T follicular helper cell (primary cell): Measurements from ENCODE around the gene TCF23.

ENCODE experiments used
- DNase-seq: peaks from one replicate; pipeline ENCODE4 v3.0.0-alpha.2; 2020; ENCODE audit warnings: low read depth

The TCF23 gene

DNA sequence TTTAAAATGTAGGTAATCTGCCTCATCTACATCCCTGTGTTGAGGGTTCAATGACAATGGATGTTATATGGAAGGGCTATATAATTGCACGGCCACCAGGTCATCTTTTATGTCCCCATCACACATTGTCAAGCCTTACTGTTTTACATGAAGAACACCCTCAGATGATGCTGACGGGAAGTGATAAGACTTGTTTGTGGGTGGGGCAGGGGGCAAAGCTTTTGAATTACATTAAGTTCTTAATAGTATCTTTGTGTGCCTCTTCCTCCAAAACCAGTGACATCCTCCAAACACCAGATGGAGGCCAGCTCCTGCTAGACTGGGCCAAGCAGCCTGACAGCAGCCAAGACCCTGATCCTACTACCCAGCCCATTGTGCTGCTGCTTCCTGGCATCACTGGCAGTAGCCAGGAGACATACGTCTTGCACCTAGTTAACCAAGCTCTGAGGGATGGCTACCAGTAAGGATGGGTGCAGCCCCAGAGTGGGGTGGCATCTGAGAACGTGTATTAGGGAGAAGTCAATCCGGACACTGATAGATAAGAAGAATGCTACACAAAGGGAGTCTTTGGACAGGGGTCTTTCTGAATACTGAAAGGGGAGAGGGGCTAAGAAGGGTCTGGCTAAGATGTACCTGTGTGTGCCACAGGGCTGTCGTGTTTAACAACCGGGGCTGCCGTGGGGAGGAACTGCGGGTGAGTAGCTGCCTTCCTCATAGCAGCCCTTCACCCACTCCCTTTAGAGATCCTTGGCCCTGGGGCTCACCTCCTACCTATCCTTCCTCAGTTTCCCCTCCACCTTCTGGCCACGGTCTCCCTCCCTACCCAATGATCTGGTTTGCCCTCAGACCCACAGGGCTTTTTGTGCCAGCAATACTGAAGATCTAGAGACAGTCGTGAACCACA, 19.9 kb upstream of the TCF23 start:
- DNase-seq, result no peak

DNA sequence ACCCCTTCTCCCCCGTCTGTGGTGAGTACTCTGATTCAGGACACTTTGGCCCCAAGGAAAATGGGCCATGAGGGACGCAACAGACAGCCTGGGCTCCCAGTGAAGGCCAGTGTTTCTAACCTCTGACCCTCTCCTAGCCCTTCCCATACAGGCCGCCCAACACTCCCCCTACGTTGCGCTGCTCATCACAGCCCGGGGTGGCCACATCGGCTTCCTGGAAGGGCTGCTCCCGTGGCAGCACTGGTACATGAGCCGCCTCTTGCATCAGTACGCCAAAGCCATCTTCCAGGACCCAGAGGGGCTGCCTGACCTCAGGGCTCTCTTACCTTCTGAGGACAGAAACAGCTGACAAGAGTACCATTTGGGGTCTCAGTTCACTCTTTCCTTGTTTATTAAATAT, 18.4 kb upstream of the TCF23 start:
- DNase-seq, result no peak

DNA sequence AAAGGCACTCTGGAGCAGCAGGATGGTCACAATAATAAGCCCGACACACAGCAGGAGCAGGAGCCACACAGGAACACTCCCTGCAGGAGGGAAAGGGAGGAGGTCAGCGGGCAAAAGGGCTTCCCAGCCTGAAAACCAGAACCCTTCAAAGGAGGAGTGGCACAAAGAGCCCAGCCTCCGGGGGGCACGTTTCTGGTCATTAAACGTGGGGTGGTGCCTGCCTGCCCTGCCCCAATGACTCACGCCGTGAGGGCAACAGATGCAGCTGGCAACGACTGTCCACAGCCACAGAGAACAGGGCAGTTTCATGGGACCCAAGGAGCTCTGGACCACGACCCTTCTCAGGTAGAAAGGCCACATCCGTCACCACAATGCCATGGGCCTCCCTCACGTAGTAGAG, 17.4 kb upstream of the TCF23 start:
- DNase-seq, result no peak

DNA sequence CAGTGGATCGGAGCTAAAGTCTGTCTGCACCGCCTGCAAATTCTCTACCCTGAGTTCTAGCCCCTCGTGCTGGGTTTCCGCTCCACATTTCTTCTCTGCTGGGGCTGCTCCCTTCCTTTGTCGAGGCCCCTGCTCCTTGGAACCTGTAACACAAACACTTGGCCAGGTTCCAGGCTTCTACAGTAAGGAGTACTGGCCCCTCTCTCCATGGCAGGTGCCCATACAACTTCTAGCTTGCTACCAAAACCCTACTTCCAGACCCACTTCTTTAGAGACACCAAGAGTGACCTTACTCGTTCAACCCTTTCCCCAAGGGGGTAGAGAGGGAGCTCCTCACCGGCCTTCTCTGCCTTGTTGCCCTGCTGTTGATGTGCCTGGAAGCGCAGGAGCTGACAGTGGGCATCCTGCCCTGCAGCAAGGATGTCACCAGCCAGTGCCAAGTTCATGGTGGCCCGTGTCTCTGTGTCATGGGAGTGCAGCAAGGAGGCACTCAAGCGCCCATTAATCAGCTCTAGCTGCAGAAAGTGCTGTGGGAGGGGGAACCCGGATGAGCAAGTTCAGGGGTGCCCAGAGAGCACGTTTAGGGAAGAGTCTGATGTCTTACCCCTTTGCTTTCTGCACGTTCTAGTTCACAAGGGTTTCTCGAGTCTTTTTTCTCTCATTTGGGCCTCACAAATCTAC, 15.5 kb upstream of the TCF23 start:
- DNase-seq, result no peak

DNA sequence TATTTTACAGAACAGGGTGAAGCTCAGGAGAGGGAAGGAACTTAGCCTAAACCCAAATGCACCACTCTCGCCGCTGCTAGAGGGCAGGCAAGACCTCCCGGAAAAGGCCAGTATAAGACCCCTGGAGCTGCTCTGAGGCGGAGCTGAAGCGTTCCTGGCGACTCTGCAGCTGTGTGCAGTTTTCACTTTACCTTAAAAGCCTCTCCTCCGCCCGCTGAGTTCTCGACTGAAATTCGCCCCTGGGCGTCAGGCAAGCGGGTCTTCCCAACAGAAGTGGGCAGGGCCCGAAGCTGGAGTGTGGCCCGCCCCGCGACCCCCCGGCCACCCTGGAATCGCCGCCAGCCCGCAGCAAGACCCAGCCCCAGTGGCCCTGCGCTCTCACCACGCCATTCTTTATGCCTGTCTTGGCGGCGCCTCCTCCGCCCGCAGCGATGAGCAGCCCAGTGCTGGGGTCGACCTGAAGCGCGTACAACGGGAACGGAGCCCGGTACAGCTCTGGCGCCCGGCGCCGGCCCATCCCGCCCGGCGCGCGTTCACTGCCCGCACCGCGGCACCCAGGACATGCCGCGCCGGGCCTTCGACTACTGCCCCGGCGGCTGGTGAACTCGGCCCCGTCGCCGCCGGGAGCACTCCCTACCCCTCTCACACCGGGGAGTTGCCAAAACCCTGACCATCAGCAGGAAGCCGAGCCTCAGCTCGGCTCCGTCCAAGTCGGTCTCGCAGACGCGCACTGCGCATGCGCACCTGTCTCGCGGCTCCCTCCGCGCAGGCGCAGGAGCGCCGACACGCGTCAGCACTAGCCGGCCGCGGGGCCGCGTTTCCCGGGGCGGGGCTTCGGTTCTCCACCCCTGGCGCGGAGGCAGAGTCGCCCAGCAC, 14.7 kb upstream of the TCF23 start, which contains the start of gene PREB:
Gene PREB, minus strand, starts transcription at position 732 of the 876 bp plus-strand sequence. Its CDS starts 215 bp downstream, at position 517.
- DNase-seq, result peak; percentile 96

DNA sequence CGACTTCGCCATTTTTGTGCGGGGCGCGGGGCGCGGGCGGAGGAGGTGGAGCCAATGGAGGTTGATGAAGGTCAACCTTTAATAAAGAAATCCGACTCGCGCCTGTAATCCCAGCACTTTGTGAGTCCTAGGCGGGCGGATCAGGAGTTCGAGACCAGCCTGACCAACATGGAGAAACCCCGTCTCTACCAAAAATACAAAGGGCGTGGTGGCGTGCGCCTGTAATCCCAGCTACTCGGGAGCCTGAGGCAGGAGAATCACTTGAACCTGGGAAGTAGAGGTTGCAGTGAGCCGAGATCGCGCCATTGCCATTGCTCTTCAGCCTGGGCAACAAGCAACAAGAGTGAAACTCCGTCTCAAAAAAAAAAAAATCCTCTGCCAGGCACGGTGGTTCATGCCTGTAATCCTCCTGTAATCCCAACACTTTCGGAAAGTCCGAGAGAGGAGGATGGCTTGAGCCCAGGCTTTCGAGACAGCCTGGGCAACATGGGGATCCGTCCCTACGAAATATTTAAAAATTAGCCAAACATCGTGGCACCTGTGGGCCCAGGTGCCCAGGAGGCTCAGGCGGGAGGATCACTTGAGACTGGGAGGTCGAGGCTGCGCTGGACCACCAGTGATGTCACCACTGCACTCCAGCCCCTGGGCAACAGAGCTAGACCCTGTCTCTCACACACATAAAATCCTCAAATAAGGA, 13.9 kb upstream of the TCF23 start:
- no peak for DNase-seq

DNA sequence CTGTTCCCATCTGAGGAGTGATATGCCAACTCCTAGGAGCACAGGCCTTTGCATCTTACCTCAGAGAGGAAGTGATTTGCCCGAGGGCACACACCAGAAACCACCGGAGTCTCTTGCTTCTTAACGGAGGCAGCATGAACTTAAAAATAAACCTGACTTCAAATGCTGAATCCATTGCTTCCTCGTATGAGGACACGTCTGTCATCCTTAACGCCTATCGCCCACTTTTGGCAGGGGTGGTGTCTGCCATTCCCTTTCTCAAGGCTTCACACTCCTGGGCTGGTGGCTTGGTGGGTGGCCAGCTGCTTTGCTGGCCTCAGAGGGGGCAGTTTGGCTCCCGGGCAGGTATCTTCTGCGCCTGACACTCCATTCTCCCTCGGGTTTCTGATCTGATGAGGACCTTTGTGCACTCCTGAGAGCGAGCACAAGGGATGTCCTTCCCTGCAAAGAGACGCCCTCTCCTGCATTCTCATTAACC, 13.3 kb upstream of the TCF23 start:
- DNase-seq, result no peak

DNA sequence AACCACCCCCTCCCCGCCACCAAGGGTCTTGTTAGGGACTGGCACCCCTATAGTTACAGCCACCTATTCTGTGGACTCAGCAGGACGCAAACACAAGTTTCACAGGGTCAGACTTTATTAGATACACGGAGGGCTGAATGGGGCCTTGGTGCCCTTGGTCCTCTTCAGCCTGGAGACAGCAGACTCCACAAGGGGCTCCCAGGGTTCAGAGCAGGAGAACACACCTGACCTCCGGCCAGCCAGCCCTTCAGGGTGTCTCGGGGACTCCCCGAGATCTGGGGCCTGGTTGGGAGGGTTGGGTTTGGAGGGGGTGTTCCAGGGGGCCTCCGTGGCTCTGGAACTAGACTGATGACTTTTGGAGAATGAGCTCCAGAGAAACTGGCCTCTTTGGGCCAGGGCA, 12.1 kb upstream of the TCF23 start:
- no peak for DNase-seq

DNA sequence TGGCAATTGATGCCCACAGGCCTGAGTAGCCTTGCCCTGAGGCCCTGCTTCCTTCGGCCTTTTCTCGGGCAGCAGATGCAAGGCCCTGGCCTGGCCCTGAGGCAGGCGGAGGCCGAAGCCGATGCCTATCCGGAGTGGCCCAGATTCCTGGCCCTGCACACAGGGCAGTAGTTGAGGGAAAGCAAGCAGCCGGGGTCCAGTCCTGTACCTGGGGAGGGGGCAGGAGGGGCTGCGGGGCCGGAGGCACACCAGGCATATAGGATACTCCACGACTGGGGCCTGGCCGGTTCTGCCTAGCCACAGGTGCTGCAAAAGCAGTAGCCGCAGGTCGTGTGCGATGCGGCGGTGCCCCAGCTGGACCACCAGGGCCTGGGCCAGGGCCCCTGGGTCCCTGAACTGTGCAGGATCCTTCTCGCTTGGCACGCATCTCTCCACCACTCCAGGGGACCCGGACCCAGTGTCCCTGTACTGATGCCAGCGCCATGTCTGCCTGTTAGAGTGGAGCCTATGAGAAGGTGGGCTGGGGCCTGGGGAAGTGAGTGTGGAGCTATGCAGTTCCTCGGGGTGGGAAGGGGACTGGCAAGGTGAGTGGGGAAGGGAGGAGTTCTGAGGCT, 11.4 kb upstream of the TCF23 start:
- no peak for DNase-seq

DNA sequence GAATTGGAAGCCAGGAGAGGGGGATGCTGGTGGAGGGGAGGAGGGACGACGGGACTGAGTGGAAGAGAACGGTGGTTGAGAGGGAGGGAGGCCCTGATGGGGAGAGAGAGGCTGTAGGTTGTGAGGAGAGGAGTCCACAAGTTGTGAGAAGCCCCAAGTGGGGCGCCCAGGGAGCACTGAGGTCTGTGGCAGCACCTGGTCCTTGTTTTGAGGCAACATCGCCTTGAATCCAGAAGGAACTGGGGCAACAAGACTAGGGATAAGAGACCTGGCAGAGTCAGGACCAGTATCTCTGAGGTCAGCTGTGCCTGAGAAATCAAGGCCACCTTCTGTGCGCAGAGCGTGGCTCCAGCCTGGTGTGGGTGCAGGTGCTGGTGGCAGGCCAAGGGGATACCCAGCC, 10.7 kb upstream of the TCF23 start:
- DNase-seq, result no peak

DNA sequence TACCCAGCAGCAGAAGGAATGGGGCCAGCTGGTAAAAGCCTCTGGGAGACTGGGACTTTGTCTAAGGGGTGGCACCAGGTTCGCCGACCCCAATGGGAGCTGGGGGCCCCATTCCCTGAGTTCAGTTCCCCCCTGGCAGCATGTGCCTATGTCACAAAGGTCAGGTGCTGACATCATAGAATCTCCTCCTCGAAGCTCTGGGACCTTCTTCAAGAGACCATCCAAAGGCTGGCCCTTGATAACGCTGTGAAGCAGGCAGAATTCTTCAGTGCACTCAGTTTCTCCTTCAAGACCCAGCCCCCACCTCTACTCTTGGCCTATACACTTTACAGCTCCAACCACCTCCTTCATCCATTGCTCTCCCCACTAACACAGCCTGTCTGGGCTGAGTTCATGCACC, 9.5 kb upstream of the TCF23 start, which contains the start of gene PRR30:
Gene PRR30, minus strand, starts transcription at position 101 of the 400 bp plus-strand sequence. CDS start 1,081 bp downstream, outside the sequence.
- no peak for DNase-seq

DNA sequence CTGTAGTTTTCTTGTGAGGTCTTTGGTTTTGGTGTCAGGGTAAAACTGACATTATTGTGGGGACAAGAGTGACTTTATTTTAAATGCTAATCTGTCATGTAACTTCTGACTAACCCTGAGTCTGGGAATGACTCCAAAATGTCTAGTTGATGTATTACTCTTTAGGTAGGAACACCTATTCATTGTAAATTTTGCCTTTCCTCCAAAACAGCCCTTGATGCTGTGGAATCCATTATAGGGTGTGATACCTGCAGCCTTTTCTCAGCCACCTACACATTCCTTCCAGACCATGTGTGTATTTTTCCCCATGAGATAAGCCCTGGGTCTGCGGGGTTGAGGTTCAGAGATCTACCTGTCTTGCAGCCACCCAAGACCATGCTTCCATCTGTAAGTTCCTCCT, 5.5 kb upstream of the TCF23 start:
- no peak for DNase-seq

DNA sequence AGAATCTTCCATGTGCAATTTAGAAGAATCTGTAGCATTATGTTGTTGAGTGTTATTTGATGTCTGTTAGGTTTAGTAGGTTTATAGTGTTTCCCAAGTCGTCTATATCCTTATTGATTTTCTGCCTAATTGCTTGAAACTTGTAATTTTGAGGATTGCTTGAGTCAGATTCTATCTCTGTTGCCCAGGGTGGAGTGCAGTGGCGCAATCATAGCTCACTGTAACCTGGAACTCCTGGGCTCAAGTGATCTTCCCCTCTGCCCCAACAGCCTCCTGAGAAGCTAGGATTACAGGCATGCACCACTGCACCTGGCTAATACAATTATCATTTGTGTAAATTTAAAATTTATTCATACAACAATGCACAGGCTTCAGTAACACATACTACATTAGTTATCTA, 3.1 kb upstream of the TCF23 start:
- DNase-seq, result no peak

DNA sequence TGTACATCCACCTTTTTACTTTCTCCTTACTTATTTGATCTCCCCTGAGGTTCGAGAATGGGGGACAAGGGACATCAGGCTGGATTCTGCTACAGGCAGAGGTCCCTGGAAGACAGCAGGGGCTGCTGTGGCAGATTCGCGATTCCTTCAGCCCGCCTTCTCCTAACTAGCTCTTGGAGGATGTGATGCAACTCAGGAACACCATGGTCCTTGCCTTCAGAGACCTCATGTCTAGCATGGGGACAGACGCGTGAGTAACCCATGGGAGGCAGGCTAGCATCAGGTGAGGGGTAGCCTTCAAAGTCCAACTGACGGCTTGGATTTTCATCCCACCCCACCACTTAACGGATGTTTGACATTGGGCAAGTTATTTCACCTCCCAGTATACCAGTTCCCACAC, 869 bp upstream of the TCF23 start:
- no peak for DNase-seq

DNA sequence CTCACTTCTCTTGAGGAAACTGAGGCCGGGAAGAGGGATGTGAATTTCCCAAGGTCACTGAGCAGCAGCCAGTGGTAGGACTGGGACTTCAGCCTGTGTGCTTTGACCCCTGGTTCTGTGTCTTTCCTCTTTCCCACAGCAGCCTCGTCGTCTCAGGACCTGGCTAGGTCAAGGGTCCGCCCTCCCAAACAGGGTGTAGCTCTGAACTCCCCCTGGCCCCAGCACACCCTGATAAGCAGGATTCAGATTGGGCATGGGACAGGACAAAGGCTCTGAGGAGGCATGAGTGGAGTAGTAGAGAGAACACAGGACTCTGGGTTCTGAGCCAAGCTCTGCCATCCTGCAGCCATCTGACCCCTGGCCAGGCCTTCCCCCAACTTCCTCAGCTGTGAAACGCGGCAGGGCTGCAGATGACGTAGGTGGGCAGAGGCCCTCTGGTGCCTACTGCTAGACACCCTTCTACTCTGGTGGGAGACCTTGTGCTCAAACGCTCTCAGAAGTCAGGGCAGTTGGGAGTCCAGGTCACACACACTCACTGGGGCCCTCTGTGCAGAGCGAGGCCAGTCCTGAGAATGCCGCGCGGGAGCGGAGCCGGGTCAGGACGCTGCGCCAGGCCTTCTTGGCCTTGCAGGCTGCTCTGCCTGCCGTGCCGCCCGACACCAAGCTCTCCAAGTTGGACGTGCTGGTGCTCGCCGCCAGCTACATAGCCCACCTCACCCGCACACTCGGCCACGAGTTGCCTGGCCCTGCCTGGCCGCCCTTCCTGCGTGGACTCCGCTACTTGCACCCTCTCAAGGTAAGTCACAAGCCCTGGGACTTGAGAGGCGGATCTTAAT, 984 bp downstream of the TCF23 start:
- DNase-seq, result no peak

DNA sequence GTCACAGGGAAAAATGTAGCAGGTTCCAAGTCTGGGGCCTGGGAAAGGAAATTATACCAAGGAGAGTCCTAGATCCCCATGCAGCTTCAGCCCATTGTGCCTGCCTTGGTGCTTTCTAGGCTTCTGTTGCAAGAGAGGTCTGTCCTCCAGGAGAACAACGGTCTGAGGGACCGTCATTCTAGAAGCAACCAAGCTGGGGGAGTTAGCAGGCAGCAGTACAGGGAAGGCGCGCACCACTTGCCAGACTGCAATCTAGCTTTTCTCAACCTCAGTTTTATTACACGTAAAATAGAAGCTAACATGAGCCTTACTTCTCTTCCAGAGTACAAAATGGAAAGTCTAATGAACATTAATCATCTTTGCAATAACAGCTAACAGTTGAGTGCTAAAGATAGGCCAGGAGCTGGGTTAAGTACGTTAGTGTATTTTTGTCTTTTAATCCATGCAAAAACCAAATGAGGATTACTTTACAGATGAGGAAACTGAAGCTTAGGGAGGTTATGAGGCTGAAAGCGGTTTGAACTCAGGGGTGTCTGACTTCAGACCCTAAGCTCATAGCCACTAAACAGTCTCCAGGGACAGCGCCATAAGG, 1.9 kb downstream of the TCF23 start:
- no peak for DNase-seq

DNA sequence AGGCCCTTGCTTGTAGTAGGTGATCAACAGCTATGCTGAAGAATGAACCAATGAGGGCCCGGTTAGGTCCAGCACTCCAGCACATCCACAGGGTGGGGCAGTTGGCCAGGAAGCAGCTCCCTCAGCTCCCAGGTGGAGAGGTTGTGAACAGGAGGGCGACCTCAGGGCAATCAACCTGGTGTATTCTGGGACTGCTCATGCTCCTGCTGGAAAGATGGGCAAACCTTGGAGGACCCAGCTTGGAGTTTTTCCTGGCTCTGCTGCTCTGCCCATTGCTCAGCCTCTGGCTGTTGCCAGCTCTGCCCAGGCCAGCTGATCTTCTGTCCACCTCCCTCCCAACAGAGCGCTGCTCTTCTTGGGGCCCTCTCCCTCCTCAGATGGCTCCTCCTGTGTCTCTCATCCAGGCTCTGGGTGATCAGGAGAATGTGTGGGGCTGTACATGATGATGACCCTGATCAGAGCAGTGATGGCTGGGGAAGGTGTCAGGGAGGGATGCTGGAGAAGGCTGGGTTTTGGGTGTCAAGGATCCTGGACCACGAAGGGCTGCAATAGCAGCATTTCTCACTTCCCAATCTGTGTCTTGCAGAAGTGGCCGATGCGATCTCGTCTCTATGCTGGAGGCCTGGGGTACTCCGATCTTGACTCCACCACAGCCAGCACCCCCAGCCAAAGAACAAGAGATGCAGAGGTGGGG, 3.4 kb downstream of the TCF23 start:
- no peak for DNase-seq

DNA sequence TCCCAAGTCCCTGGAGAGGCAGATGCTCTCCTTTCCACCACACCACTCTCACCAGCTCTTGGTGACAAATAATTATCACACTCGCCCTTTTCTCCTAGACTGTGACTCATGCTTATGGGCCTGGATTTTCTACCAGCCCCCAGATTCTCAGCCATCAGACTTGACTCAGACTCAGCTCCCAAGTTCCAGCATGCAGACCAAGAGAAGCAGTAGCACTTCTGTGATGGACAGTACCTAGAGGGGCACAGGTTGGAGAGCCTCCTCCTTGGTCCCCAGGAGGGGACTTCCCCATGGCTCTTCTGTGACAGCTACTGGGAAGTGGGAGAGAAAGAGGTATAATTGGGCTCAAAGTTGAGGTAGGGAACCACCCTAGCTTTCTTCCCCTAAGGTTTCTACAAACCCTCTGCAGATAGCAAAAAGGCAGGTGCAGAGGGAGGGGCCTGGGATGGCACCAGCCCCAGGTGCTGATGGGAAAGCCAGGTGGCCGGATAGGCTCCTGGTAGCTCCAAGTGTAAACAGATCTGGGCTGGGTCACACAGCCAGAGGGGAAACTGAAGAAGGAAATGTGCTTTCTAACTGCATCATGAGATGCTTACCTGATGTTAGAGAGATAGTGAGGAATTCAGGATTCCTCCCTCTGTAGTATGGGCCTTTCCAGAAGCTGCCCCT, 4.1 kb downstream of the TCF23 start:
- DNase-seq, result no peak
